ENCODE measurements around the gene ANKRD34B. TPM values are rescaled to one million over a fixed set of nuclear protein-coding genes. Genes with fewer than 3 reads are reported as not detected.

The ANKRD34B gene
- not detected in 2 replicates for total RNA-seq

GRCh38 chr5:80569961-80570786 lies at the start of gene ANKRD34B:
ANKRD34B (minus strand) TSS chr5:80570280; CDS start chr5:80560019, 10,261 bp downstream.

Other genes starting within 250 kb of the ANKRD34B start
- 14.9 and 21.7 TPM in 2 replicates for gene ZFYVE16, start 162.2 kb downstream of the ANKRD34B start, total RNA-seq
- 1.9 and 2.9 TPM in 2 replicates for gene FAM151B, start 82.2 kb downstream of the ANKRD34B start, total RNA-seq
- gene MSH3, start 84.4 kb upstream of the ANKRD34B start, total RNA-seq = 6.9 and 7.7 TPM in 2 replicates
- gene DHFR, start 84.7 kb upstream of the ANKRD34B start, total RNA-seq = 3.6 and 5.2 TPM in 2 replicates